IPS-18c (cell line): ENCODE measurements around the gene SLC12A7.
"Not testable (repeated sequence)": the region's sequence is repeated elsewhere in the genome, so short reads cannot be mapped to it uniquely, and the experiment has no call there.

Experiments used
- H3K4me3 ChIP-seq: 2 replicates; pipeline ENCODE4 v1.7.0; 2013; ENCODE audit warnings: low read depth, mild to moderate bottlenecking, low read length, moderate library complexity; ENCODE audit not compliant: insufficient read depth
- H3K9me3 ChIP-seq: one replicate; pipeline ENCODE4 v1.6.1; 2013; ENCODE audit warnings: mild to moderate bottlenecking, low read length, moderate library complexity; ENCODE audit not compliant: control insufficient read depth, insufficient read depth

The SLC12A7 gene

DNA sequence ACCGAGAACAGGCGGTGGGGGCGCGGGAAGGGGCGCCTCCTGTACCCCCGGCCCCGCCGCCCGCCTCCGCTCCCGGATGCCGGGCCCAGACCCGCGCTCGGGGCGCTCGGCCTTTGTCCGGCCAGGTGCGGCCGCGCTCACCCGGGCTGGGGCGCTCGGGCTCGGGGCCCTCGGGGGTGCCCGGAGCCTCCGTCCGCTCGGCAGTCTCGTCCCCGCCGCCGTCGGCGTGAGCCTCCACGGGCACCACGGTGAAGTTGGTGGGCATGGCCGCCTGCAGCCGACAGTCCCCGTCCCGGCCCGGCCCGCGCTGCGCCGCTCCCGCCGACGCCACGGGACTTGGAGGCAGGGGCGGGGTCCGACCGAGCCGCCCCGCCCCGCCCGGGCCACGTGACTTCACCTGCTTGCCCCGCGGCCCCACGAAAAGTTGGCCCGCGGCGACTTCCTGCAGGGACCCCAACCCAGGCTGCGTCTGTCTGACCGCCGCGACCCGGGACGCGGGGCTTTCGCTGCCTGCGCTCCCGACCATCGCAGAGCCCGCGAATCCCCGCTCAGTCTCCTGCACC lies at the start of gene SLC12A7:
Gene SLC12A7, minus strand, starts transcription at position 337 of the 563 bp plus-strand sequence. Its CDS starts 72 bp downstream, at position 265.
- no peaks in the 10 kb centered on the region for H3K9me3 ChIP-seq
- peak within 1 kb of the TSS; percentile 81 for H3K4me3 ChIP-seq

DNA sequence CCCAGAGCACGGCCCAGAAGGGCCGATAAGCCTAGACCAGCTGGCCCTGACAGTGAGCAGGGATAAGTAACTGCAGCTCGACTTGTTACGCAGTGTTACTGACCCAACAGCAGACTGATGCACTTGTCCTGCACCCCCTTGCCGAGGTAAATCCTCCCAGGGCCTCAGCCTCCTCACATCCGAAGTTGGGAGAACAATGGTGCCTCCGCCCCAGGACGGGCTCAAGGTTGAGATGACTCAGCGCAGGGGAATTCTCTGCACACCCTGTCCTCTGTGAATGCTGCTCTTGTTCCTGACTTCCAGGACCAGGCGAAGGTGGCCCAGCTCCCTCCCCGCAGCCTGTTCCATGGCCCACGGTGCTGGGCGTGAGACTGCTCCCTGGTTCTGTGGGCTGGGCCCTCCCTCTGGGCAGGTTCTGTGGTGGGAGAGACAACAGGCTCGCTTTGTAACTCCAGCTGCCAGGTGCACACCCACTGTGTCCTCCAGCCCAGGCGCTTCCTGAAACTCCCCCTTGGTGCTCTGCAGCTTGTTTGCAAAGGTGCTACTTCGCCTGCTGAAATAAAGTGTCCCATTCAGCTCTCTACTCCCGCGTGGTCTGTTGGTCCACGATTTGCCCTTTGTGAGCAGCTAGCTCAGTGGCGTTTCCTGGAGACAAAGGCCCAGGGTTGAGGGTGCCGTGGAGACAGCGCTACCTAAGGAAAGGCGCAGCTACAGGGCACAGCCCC lies 49.4 kb upstream of the SLC12A7 start:
- H3K9me3 ChIP-seq = peaks cover 3% of the 10 kb centered on the region
- H3K4me3 ChIP-seq = no peak overlapping the region

DNA sequence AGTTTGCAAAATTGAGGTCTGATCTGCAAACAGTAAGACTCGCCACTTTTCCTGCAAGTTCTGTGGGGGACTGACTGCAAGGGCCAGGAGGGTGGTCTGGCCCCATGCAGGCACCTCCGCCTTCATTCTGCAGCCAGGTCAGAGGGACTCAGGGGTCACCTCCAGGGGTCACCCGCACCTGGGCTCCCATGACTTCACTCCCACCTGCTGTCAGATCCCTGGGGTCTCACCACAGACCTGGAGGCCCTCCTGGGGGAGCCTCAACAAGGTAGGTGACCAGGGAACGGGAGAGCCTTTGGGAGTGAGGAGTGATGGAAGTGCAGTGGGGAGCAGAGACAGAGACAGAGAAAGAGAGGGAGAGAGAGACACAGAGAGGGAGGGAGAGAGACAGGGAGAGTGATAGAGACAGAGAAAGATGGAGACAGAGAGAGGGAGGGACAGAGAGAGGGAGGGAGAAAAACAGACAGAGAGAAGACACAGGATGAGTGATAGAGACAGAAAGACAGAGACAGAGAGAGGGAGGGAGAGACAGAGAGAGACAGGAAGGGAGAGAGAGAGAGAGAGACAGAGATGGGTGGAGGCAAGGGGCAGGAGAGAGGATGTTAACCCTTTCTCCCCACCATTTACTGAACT lies 48.0 kb upstream of the SLC12A7 start:
- Histone ChIP-seq H3K4me3 (no peak overlapping the region), H3K9me3 (peaks cover 3% of the 10 kb centered on the region)

DNA sequence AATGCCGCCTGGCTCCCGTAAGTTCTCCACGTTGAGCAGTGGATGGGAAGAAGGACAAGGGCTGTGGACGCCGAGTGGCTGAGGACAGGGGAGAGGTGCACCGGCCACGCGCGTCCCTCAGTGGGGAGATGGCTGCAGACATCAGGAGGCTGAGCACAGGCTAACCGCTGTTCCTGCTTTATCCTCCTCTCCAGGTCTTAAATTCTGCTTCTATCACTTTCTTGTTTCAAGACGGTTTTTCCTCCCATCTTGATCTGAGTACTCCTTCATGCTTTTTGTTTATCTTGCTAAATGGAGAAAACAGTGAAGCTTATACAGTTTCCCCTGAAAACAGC lies 47.4 kb upstream of the SLC12A7 start:
- peaks cover 3% of the 10 kb centered on the region for H3K9me3 ChIP-seq
- no peak overlapping the region for H3K4me3 ChIP-seq

DNA sequence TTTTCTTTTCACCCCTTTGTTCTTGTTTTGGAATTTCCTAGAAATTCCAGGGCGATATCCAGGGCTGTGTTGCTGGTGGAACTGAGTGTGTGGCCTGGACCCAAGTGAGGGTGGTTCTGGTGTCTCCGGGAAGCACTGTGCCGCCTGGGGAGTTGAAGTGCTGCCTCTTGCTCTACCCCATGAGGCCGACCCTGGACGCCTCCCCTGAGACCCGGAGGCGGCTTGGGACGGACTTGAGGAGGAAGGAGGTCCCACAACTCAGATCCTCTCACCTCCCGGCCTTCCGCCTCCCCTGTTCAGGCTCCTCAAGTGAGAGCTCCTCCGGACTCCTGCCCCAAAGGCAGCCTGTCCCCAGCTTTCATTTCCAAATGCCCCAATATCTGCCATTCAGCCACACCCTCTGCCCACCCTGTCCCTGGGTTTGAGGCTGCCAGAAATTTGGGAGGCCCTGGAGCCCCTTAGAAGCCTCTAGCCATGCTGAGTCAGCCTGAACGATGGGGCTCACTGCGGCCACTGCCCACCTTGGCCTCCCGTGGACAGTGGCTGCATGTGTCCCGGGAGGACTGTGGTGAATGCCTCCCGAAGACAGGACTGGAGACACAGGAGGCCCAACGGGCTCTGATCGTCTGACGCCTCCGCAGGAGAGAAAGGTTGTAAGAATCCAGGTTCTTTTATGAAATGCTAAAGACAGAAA lies 46.9 kb upstream of the SLC12A7 start:
- peaks cover 3% of the 10 kb centered on the region for H3K9me3 ChIP-seq
- H3K4me3 ChIP-seq = no peak overlapping the region

DNA sequence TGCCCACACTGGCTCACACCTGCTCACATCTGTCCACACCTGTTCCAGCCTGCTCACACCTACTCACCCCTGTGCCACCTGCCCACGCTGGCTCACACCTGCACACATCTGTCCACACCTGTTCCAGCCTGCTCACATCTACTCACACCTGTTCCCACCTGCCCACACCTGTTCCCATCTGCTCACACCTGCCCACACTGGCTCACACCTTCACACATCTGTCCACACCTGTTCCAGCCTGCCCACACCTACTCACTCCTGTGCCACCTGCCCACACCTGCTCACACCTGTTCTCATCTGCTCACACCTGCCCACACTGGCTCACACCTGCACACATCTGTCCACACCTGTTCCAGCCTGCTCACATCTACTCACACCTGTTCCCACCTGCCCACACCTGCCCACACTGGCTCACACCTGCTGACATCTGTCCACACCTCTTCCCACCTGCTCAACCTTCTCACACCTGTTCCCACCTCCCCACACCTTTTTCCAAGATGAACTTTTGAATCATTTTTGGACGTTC lies 45.7 kb upstream of the SLC12A7 start:
- H3K9me3 ChIP-seq, H3K4me3 ChIP-seq: not testable (repeated sequence)

DNA sequence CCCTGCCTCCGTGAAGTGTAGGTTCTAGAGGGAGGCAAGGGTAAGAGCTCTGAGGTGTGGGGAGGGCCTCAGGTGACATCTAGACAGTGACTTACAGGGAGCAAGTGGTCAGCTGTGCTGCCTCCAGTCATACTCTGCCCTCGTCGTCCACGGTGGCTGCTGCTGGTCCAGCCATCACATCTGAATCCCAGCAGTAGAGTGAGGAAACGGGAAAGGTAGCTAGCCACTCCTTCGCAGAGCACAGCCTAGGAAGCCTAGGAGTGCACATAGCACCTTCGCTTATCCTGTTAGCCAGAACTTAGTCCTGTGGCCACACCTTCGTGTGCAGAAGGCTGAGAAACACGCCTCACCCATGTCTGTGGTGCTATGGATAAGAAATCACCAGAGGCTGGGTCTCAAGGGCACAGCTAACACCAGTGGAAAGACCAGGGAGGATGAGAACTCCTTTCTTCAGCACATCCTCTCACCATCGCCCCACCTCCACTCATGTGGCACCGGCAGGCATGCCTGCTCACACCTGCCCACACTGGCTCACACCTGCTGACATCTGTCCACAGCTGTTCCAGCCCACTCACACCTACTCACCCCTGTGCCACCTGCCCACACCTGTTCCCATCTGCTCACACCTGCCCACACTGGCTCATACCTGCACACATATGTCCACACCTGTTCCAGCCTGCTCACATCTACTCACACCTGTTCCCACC lies 45.0 kb upstream of the SLC12A7 start:
- H3K9me3 ChIP-seq = peaks cover 3% of the 10 kb centered on the region
- H3K4me3 ChIP-seq = no peak overlapping the region; the same call in 1 of the 2 replicates

DNA sequence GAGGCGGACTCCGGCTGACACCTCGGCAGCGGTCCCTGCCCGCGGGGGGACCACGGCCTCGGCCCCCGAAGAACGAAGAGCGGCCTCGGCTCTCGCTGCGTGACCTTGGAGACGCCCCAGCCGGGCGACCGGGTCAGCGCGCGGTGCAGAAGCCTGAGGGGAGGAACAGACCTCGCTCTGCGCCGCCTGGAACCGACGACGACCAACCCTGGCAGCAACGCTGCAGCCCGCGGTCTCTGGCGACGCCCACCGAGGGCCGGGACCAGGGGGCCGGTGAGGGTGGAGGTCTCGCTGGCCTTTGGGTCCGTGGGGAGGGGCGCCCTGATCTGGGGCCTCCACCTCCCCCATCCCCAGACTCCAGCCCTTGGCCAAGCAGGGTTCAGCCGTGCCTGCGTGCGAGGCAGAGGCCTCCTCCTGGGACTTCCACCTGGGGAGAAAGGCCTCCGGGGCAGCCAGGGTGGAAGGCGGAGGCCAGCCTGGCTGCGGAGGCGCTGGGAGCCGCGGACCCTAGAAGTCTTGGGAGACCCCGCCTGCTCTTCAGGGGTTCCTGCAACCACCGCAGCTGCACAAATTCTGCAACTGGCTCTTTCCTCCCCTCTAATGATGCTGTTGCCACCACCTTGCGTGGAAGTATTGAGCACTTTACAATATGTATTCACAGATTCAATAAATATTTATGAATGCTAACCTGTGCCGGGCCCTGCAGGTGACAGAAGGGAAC lies 44.3 kb upstream of the SLC12A7 start:
- Histone ChIP-seq H3K9me3 (peaks cover 3% of the 10 kb centered on the region), H3K4me3 (peak overlapping the region; percentile 34)

DNA sequence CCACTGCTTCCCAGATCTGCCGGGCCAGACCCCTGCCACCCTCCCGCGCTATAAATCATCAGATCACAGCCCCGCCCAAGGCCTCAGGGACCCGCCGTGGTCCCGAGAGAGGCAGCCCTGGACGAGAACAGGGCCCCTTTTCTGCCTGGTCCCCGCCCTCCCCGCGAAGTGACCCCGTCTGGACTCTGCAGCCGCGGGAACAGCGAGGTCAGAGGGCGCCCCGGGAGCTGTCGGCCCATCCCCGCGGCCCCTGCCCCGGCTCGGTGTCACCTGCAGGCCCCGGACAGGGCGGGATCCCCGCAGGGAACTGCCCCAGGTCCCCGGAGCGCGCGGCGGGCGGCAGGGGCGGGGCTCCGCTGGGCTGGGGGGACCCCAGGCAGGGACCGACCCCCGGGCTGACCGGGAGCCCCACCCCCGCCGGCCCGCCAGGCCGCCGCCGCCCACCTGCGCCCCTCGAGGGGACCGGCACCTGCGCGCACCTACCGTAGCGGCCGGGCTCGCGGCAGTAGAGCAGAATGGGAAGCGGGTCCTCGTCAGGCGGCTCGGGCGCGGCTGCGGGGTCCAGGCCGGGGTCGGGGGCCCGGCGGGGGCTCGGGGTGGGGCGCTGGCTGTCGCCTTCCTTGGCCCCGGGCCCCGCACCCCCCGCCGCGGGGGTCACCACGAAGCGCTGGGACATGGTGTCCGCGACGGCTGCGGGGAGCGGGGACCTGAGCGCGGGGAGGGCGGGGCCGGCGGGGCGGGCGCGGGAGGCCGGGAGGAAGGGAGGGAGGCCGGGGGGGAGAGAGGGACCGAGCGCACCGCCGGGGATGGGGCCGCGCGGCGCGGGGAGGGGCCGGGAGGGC lies 43.5 kb upstream of the SLC12A7 start:
- Histone ChIP-seq H3K9me3 (peaks cover 3% of the 10 kb centered on the region), H3K4me3 (peak overlapping the region; percentile 3; the same call in 1 of the 2 replicates)

DNA sequence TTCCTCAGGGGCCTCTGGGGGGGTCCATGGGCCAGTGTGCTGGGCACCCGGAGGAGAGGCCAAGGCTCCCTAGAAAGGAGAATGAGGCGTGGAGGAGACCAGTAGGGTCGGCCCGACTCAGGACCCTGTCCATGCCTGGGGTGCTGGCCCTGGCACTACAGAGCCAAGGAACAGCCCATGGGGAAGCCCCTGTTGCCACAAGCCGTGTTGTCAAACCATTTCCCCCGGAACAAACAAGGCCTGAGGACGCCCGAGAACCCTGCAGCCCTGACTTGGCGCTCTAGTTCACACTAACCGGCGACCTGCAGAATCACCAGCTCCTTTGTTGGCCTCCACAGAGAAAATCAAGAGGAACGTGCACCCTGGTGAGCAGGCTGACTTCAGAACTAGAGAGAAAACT lies 41.6 kb upstream of the SLC12A7 start:
- H3K4me3 ChIP-seq = no peak overlapping the region
- no peaks in the 10 kb centered on the region for H3K9me3 ChIP-seq

DNA sequence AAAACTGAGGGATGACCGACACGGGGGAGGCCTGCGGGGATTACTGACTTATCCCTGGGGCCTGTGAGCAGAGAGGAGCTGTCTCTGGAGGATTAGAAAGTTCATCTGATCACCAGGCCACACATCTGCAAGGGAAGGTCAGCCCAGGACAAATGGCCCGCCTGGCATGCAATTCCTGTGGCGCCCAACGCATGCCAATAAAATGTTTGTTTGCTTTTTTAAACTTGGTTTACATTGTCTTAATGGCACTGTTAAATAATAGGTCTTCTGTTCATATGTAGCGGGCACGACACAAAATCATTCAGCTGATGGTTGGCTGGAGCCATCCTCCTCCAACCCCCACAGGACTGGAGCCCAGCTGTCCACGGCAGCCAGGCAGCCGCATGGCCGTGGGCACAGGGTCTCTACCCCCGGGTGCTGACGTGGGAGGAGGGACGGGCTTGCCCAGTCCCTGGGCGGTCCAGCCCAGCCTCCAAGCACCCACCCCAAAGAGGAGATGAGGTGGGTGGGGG lies 41.0 kb upstream of the SLC12A7 start:
- Histone ChIP-seq H3K4me3 (no peak overlapping the region), H3K9me3 (no peaks in the 10 kb centered on the region)

DNA sequence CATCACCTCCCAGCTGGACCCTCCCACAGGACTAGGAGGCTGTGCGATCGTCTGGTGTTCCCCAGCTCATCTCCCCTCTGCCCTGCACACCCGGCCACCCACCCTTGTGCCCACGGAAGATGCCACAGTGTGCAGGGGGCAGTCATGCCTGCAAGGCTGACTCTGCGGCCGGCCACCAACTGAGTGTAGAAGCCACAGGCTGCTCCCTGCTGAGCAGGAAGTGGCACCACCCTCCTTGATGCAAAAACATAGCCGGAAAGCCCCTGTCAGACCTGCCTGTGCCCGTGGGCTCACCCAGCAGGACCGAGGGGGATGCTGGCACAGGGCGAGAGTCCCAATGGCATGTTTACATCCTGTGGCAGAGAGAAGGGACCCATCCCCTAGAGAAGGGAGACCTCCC lies 40.3 kb upstream of the SLC12A7 start:
- H3K4me3 ChIP-seq = no peak overlapping the region
- no peaks in the 10 kb centered on the region for H3K9me3 ChIP-seq

DNA sequence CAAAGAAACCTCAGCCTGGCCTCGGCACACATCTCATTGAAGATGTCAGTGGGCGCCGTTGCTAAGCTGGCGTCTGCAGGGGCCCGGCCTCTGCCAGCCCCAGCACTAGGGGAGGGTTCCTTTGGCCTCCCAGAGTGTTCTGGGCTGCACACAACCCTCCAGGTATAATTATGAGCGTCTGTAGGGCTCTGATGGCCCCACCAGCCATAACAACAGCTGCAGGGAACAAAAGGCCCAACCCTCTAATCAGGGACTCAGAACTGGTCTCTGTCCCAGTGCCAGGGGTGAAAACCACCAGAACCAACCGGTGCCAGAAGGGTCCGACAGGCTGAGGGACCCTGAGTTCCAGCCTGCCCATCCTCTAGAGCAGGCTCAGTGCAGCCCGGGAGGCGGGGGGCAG lies 39.5 kb upstream of the SLC12A7 start:
- no peak overlapping the region for H3K4me3 ChIP-seq
- H3K9me3 ChIP-seq = no peaks in the 10 kb centered on the region

DNA sequence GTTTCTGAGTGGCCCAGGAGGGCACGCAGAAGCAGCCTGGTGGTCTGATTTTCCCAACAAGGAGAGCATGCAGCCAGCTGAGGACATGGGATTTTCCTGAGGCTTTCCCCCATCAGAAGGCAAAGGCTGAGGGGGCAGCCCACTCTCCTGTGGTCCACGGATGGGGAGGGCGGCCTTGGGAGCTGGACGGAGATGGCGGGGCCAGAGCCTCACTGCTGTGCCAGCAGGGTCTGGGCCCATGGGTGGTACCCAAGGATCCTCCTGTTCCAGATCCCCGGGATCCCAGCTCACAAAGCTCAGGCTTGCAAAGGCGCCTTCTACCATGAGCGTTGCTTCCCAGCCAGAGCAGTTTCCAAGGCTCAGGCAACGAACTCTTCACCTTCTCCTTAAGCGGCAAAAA lies 39.0 kb upstream of the SLC12A7 start:
- no peaks in the 10 kb centered on the region for H3K9me3 ChIP-seq

DNA sequence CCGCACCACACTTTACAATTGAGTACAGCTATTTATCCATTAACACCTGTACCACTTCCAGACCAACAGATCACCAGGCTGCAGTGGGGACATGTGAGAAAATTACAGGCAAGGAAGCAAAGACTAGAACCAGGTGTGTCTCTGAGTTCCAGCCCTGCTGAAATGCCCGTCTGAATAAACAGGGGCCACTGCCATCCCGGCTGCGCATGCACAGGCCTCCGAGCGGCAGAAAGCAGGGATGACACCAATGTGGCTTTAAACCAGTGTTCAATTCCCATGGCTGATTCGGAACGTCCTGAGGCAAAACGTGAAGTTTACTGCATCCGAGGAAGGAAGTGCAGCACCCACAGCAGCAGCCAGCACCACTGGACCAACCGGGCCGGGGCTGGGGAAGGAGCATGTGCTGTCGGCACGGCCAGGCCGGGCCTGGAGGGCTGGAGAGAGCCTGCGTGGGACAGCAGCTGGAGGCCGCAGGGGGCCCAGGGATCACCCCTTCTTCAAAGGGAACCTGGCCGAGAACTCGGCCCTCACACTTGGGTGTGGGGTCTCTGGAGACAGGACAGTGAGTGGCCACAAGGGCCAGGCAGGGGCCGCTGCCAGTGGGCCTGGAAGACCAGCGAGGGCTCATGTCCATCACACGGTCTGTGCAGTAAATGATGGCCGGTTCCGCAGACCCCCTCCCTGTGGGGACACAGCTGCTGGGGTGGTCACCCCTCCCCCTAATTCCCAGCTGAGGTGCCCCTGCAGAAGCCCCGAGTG lies 33.0 kb upstream of the SLC12A7 start:
- no peak overlapping the region for H3K4me3 ChIP-seq
- no peaks in the 10 kb centered on the region for H3K9me3 ChIP-seq

More for the DNA sequence above, 39.0 kb upstream of the SLC12A7 start:
- no peak overlapping the region for H3K4me3 ChIP-seq
